Activated T-cell treated with anti-CD3 and anti-CD28 coated beads for 4 hours (primary cell): ENCODE results near the gene IGSF9.
A peak's percentile ranks its signal among the peaks of the same experiment; 100 is the strongest.

ENCODE experiments used
- DNase-seq: peaks from one replicate; pipeline ENCODE4 v3.0.0-alpha.2; 2020

Gene IGSF9

GRCh38 chr1:159943908-159944622, 1.3 kb downstream of the IGSF9 start:
- DNase-seq, result no peak

GRCh38 chr1:159943278-159943640, 2.2 kb downstream of the IGSF9 start:
- DNase-seq, result no peak

- DNase-seq, result no peak
Observed at GRCh38 chr1:159942632-159943277, 2.7 kb downstream of the IGSF9 start.

GRCh38 chr1:159941591-159942560, 3.5 kb downstream of the IGSF9 start:
- no peak for DNase-seq

- no peak for DNase-seq
Observed at GRCh38 chr1:159941141-159941540, 4.3 kb downstream of the IGSF9 start.

GRCh38 chr1:159940006-159940620, 5.3 kb downstream of the IGSF9 start:
- DNase-seq, result no peak

GRCh38 chr1:159939678-159940002, 5.8 kb downstream of the IGSF9 start:
- DNase-seq, result no peak

GRCh38 chr1:159938905-159939677, 6.3 kb downstream of the IGSF9 start:
- DNase-seq, result no peak

GRCh38 chr1:159938211-159938852, 7.1 kb downstream of the IGSF9 start:
- DNase-seq, result no peak

GRCh38 chr1:159937054-159937750, 8.2 kb downstream of the IGSF9 start:
- DNase-seq, result no peak

GRCh38 chr1:159936273-159936904, 9.0 kb downstream of the IGSF9 start:
- peak; percentile 80 for DNase-seq

GRCh38 chr1:159935719-159936272, 9.6 kb downstream of the IGSF9 start:
- no peak for DNase-seq

GRCh38 chr1:159935305-159935704, 10.1 kb downstream of the IGSF9 start:
- DNase-seq, result no peak

GRCh38 chr1:159934136-159935039, 11.0 kb downstream of the IGSF9 start:
- no peak for DNase-seq

- no peak for DNase-seq
Observed at GRCh38 chr1:159933347-159933746, 12.1 kb downstream of the IGSF9 start.

GRCh38 chr1:159932296-159933285, 12.8 kb downstream of the IGSF9 start:
- DNase-seq, result no peak

GRCh38 chr1:159931795-159932173, 13.6 kb downstream of the IGSF9 start:
- DNase-seq, result no peak
